Activated CD8-positive, alpha-beta memory T cell treated with anti-CD3 and anti-CD28 coated beads, Interleukin-2, amount 50 U/mL, for 48 hours (primary cell): ENCODE data around the gene KNDC1.
"Not testable (repeated sequence)": the region's sequence is repeated elsewhere in the genome, so short reads cannot be mapped to it uniquely, and the experiment has no call there.

Source experiments
- DNase-seq: peaks from one replicate; pipeline ENCODE4 v3.0.0-alpha.2; 2020

KNDC1 gene

DNA sequence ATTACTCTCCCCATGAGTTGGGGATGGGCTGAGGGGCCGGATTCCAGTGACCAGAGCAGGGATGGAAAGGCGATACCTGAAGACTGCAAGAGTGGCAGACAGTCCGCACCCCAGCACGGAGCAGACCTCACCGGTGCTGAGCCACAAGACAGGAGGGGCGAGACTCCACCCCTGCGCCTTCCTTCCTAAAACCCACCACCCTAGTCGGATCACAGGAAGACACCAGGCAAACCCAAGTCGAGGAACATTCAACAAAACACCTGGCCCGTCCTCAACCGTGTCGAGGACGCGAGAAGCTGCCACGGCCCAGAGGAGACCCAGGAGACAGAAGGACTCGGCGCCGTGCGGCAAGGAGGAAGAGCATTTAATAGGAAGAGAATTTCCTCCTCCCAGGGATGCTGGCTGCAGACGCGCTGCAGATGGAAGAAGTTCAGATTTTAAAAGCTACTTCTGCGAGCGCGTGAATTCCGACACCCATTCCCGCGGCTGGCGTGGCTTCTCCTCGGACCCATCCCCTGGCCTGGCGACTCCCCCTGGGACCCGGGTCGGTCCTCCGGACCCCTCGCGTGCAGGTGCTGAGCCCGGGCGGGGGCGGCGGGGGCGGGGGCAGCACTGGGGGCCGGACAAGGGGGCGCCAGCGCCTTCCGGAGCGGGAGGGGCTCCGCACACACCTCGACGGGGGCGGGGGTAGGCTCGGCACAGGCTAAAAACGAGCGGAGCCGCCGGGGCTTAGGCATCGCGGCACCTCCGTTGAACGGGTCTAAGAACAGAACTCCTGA lies 69.4 kb downstream of the KNDC1 start:
- no peak for DNase-seq

DNA sequence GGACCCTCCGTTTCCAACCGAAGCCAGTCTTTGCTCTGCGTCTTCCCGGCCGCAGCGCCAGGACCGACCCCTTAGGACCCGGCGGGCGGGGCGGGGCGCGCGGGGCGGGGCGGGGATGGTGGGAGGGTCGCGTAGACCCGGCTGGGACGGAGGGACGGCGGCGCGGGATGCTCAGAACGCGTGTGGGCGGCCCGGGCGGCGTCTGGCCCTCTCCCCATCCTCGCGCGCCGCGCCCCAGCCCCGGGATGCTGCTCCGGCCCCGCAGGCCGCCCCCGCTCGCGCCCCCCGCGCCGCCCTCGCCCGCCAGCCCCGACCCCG lies 70.0 kb downstream of the KNDC1 start, which contains the start of gene UTF1:
TSS of gene UTF1 (plus strand) at position 174 of the 318 bp plus-strand sequence. CDS start at position 246, 72 bp downstream.
- DNase-seq = no peak

DNA sequence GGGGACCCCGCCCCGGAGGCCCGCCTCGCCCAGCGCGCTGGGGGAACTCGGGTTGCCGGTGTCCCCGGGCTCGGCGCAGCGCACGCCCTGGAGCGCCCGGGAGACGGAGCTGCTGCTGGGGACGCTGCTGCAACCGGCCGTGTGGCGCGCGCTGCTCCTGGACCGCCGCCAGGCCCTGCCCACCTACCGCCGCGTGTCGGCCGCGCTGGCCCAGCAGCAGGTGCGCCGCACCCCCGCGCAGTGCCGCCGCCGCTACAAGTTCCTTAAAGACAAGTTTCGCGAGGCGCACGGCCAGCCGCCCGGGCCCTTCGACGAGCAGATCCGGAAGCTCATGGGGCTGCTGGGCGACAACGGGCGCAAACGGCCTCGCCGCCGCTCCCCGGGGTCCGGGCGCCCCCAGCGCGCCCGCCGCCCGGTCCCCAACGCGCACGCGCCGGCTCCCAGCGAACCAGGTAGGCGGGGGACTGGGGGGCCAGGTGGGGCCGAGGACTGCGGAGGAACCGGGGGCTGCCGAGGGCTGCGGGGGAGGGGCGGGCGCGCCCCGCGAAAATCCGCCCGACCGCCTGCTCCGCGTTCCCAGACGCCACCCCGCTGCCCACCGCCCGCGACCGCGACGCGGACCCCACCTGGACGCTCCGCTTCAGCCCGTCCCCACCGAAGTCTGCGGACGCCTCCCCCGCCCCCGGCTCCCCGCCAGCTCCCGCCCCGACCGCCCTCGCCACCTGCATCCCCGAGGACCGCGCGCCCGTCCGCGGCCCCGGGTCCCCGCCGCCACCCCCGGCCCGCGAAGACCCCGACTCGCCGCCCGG lies 70.6 kb downstream of the KNDC1 start:
- DNase-seq = no peak

DNA sequence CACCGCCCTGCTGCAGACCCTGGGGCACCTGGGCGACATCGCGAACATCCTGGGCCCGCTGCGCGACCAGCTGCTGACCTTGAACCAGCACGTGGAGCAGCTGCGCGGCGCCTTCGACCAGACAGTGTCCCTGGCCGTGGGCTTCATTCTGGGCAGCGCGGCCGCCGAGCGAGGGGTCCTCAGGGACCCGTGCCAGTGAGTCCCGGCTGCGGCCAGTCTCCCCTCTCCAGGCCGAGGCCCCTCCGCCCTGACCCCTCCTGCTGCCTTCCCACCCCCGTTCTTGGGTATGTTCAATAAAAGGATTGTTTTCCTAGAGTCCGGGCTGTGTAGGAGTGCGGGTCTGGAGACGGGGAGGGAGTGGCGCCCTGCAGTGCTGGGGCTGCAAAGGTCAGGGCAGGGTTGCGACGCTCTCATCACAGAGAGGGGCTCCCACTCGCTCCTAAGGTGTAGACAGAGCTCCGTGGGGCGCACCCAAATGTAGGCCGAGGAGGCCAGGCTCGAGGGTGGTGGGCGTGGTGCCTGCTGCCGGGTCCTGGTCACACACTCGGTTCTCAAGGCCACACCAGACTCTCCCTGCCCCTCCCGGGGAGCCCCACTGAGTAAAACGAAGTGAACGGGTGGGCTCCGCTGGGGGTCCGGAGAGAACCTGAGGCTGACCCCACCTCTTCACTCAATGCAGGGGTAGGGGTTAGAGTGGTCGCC lies 71.4 kb downstream of the KNDC1 start:
- DNase-seq = no peak

DNA sequence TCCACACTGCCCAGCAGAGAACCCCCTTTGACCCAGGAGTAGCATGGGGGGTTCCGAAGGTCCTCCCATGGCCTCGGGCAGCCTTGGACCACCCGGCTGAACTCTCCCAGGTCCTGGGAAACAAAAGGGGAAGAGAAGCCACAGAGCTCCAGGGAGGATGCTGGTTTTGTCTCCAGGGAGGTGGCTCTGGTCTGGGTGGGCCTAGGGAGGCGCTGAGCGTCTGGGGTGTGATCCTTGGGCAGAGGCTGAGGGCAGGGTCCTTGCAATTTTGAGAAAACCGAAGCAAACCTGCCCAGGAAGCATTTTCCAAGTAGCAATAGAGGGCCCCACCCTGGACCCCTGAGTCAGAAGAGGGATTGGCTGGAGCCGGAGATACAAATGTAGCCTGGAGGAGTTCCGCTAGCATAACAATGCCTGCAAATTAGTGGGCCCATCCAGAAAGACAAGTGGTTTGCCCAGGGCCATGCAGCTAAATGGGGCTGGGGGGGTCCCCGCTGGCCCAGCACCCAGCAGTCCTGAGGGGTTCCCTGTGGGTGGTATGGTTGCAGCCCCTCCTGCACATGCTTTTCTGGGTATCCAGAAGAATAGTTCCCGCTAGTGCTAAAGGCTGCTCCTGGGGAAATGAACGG lies 72.0 kb downstream of the KNDC1 start:
- no peak for DNase-seq

DNA sequence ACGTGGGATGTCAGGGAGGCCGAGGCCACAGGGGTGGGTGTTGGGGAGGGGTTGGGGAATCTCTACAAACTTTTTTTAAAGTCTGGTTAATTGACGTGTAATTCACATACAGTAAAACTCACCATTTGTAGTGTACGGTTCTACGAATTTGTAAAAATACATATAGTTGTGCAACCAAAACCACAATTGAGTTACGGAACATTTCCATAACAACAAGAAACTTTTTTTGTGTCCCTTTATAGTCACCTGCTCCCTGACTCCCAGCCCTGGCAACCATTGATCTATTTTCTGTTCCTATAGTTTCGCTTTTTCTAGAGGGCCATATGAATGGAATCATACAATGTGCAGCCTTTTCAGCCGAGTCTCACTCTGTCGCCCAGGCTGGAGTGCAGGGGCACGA lies 74.8 kb downstream of the KNDC1 start:
- DNase-seq = not testable (repeated sequence)

DNA sequence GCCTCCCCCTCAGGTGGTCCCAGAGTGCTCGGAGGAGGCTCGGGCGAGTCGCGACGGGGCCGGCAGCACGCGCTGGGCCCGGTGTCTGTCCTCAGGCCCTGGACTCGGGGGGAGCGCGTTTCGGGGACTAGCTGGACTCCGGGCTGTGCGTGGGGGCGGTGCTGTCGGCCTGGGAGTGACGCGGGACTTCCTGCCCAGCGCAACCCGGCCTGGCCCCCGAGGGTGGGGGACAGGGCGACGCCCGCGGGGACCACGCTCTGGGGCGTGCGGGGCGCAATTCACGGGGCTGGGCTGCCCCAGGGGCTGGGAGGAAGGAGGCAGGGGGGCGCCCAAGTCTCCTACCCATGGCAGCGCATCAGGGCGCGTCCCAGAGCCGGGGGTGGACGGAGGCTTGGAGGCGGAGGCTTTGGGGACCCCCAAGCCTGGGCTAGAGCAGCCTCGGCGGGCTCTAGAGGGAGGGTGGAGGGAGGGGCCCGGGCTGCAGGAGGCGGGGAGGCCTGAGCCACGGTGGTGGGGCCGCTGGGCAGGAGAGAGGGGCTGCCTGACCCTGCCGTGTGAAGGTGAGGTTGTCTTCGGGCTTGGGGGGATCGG lies 75.3 kb downstream of the KNDC1 start:
- DNase-seq = no peak

DNA sequence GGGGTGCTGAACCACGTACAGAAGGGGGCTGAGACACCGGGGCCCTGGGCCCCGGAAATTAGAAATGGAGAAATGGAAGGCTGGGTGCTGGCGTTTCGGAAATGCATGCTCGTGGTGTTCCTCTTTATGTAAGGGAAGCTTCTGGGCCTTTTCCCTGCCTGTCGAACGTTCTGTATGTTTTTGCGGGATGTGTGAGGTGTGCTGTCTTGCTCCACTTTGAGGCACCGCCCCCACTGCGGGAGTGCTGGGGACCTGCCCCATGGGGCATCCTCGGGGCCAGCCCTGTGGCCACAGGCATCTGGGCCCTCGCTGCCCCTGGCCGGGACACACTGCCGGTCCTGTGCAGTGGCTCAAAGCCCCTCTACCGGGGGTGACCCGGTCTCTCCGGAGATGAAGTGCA lies 75.9 kb downstream of the KNDC1 start:
- no peak for DNase-seq

DNA sequence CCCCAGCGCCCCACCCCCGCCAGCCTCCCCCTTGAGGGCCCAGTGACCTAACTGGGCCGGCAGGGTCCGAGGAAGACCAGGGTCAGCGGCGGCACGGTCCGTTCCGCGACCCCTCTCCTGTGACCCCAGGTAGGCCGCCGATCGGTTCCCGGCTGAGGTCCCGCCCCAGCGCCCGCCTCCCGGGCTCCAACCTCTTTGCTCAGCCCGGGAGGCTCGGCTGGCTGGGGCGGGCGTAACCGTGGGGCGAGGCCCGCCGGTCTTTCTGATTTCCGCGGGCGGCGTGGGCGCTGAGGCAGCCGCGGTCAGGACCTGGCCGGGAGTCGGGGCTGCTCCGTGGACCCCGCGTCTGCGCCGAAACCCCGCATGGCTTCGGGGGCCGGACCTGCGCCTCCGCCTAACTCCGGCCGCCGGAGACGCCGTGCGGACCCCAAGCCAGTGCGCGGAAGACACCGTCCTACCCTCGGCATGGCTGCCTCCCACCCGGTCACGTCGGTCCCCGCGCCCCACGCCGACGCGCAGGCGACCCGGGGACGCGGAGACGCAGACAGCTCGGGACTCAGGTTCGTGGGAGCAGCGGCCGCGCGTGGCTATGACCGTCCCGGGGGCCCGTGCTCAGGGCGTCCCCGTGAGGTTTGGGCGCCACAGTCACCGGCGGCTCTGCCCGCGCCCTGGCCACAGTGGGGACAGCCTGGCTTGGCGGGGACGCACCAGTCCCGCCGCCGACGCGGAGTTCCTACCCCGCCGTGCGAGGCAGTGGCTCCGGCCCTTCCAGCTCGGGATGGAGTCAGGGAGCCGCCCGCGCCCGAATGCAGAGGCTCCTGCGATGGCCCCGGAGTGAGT lies 76.6 kb downstream of the KNDC1 start:
- DNase-seq = no peak

DNA sequence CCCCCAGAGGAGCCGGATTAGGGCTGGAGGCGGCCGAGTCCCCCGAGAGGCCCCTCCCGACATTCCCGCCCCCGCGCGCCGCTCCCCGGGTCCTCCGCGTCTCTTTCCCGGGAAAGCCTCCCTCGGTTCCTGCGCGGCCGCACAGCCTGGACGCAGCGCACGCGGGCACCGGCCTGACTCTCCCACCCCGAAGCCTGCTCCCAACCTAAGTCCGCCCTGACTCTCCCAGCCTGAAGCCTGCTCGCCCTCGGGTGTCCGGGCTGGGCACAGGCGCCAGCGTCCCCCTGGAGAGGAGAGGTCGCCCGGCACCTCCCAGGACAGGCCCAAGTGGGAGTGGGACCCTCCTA lies 77.2 kb downstream of the KNDC1 start:
- DNase-seq = no peak

DNA sequence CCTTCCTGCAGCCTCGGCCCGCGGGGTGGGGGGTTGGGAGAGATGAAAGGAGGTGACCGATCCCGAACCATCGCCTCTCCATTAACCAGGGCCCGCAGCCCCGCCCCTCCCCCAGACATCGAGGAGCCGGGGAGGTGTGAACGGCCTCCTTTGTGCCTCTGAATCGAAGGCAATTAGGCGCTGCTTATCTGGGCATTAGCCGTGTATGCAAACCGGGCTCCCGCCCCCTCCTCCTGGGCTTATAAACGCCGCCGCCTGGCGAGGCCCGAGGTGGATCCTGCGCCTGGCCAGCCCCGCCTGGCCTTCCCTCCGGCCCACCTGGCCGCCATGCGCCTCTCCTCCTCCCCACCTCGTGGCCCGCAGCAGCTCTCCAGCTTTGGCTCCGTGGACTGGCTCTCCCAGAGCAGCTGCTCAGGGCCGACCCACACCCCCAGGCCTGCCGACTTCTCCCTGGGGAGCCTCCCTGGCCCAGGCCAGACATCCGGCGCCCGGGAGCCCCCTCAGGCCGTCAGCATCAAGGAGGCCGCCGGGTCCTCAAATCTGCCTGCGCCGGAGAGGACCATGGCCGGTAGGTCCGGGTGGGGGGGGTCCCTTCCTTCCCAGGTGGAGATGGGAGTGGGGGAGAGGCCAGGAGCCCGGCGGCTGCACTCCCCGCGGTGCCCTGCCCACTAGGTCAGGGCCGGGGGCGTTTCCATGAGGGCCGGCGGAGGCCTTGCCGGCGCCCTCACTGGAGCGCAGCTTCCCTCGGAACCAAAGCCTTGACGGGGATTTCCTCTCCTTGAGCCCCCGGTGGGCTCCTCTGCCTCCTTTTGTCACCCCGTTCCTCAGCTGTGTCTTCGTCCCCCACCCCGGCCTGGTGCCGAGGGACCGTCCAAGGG lies 77.8 kb downstream of the KNDC1 start, which contains the start of gene VENTX:
TSS of gene VENTX (plus strand) at position 268 of the 878 bp plus-strand sequence. CDS start at position 328, 60 bp downstream.
- DNase-seq = no peak

DNA sequence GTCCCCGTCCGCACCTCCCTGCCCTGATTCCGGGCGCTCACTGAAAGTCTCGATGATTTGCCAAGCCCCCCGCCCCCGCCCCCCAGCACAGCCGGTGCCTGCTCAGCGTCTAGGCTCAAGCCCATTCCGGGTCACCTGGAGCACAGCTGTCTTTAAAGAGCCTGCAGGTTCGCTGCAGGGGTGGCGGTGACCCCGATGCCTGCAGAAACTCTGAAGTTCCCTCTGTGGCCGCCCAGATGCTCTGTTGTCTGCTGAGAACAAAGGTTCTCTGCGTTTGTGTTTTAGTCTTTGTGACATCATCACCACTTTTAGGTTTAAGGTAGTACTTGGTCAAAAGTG lies 78.4 kb downstream of the KNDC1 start:
- no peak for DNase-seq

DNA sequence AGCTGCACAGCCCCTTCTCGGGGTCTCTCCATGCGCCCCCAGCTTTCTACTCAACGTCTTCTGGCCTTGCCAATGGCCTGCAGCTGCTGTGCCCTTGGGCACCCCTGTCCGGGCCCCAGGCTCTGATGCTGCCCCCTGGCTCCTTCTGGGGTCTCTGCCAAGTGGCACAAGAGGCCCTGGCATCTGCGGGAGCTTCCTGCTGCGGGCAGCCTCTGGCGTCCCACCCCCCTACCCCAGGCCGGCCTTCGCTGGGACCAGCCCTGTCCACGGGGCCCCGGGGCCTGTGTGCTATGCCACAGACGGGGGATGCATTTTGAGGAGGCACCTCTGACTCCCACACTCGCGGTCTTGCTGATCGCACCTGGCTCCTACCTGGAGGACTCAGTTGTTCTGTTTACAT lies 80.0 kb downstream of the KNDC1 start:
- no peak for DNase-seq

DNA sequence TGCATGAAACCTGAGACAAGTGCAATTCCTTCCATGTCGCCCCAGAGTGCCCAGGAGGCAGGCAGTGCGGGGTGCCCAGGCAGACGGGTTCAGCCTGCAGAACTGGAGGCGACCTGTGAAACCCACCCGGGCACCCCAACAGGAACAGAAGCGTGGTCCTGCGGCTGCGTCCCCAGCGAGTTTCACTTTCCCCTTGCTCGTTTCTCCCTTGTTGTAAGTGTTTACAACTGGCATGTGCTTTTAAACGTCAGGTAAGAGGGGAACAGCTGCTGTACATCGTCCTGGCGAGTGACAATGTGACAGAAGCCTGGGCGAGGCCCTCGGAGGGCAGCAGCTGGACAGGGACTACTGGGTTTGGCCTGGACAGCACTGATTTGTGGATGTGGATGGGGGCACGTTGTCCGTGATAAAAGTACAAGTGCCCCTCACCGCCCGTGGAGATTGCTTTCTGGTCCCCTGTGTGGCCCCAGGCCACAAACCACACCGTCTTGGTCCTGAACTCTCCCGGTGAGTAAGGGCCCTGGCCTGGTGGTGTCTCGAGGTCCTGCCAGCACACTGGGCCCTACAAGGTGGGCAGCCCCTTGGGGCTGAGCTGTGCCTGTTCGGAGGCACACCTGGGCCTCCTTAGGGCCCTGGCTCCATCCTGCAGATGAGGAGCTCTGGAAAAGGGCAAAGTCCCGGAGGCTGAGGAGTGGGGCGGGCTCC lies 81.6 kb downstream of the KNDC1 start:
- no peak for DNase-seq

DNA sequence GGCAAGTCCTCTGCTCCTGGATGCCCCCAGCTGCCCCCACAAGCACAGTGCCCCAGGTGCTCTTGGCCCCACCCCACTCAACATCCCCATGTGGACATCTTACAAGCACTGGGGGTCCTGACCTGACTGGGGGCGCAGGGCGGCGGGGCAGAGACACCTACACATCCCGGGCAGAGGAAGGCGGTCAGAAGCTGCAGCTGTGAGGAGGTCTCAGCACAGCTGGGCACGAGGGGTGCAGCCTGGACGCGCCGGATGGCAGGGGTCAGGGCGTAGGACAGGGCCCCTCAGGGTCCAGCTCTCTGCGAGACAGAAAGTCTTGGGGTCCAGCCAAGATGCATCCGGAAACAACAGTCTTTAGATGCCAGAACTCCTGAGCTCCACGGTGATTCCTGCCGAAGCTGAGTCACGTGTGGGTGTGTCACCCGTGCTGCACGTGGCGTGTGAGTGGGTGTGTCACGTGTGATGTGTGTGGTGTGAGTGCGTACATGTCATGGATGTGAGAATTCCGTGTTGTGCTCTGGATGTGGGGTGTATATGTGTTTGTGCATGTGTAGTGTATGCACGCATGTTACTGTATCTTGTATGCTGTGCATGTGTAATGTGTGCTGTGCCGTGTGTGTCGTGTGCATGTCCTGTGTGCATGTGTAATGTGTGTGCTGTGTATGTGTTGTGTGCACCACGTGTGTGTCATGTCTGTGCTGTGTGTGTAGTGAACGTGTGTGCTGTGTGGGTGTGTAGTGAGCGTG lies 82.8 kb downstream of the KNDC1 start:
- DNase-seq = no peak

DNA sequence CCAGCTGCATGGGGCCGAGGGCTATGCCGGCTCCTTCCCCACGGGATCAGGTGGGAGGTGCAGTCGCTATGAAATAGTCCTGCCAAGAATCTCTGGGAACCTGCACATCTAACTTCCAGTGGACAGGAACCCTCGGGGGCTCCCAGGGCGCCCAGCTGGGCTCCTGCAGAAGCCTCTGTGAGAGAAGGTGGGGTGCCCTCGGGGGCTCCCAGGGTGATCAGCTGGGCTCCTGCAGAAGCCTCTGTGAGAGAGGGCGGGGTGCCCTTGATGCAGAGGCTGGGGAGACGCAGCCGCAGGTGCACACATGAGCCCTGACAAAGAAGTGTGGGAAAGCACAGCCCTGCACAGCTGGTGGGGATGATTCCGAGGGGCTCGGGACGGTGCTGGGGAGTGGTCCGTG lies 83.6 kb downstream of the KNDC1 start:
- no peak for DNase-seq

DNA sequence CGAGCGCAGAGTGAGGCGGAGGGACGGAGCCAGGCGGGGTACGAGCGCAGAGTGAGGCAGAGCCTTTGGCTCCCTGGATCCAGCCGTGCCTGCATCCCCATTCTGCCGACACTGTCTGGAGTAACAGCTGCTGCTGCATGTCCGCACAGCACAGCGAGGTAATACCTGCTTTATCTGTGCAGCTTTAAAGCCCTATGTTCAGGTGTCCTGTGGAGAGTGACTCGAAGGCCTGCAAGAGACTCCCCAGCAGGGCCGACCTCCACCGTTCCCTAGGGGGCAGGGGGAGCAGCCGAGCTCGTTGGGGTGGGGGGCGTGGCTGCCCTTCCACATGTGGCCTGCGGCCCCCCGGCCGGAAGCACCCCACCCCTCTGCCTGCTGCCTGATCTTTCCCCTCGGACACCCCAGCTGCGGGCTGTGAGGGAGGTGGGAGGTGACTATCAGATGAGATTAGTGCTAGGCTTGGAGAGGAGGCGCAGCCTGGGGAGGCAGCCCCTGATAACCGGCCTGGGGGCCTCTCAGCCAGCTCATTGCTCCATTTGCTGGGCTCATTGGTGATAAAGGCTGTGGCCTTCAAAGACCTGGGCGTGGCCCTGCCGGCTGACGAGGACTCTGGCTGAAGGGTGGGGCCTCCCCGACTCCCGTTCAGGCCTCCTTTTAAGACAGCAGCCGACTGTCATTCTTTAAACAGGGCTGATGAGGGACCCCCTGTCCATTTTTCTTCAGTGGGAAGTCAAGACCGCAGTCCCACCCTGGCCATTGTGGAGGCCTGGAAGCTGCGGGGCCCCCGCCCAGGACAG lies 85.6 kb downstream of the KNDC1 start:
- no peak for DNase-seq

DNA sequence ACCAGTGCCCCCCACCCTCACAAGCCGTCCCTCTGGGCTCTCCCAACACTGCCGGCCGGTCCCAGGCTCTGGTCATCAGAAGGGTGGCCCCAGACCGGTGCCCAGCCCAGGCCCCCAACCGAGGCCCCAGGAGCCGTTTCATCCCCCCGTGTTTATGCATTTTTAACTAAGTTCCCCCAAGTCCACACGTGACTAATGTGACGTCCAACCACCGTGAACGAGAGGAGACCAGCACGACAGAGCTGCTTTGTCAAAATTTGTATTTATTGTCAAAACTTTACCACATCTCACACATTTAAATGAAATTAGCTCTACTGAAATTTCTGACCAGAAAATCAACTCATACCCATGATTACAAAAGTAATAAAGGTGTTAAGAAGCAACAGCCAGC lies 86.2 kb downstream of the KNDC1 start:
- no peak for DNase-seq
